ENCODE results near the gene C11orf42.

Gene C11orf42

DNA sequence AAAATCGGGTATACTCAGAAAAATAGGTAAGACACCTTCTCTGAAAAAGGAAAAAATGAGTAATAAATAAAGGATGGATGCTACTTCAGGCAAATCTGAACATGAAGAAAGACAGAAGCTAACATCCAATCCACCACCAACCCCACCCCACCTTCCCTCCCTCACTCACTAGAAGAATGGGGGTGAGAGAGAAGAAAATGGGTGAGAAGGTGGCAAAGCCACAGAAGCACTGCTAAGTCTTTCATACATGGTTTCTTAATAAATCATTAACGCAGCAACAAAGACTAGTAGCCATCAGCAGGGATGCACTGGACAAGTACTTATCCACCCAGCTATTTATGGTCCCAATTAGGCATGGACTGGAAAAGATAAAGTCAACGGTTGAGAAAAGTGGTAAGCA is 23.2 kb downstream of the C11orf42 start:
- H3K9ac ChIP-seq: no peak overlapping the region
- no peak overlapping the region for H3K27ac ChIP-seq
- H2AFZ ChIP-seq (ENCODE audit: low read depth): no peak overlapping the region
- H4K20me1 ChIP-seq (ENCODE audit: insufficient read depth): no peaks in the 10 kb centered on the region
- H3K79me2 ChIP-seq (ENCODE audit: insufficient read depth, low read depth): peaks cover 7% of the 10 kb centered on the region; the same call in 1 of the 2 replicates
- no peak overlapping the region for H3K4me3 ChIP-seq (IDR thresholded peaks at IDR 0.05; ENCODE audit: insufficient read depth, low read depth, low read length)
- TF ChIP-seq, protein P1, sequence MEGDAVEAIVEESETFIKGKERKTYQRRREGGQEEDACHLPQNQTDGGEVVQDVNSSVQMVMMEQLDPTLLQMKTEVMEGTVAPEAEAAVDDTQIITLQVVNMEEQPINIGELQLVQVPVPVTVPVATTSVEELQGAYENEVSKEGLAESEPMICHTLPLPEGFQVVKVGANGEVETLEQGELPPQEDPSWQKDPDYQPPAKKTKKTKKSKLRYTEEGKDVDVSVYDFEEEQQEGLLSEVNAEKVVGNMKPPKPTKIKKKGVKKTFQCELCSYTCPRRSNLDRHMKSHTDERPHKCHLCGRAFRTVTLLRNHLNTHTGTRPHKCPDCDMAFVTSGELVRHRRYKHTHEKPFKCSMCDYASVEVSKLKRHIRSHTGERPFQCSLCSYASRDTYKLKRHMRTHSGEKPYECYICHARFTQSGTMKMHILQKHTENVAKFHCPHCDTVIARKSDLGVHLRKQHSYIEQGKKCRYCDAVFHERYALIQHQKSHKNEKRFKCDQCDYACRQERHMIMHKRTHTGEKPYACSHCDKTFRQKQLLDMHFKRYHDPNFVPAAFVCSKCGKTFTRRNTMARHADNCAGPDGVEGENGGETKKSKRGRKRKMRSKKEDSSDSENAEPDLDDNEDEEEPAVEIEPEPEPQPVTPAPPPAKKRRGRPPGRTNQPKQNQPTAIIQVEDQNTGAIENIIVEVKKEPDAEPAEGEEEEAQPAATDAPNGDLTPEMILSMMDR (conservative IDR thresholded peaks at IDR 0.05; ENCODE audit: low read depth, low read length): no peak
- H3K27me3 ChIP-seq (ENCODE audit: insufficient read depth, low read depth): no peaks in the 10 kb centered on the region
- no peak overlapping the region for H3K4me2 ChIP-seq
- peaks cover 8% of the 10 kb centered on the region for H3K4me1 ChIP-seq (ENCODE audit: low read depth, poor library complexity, severe bottlenecking)
- H3K36me3 ChIP-seq (ENCODE audit: insufficient read depth): no peaks in the 10 kb centered on the region

DNA sequence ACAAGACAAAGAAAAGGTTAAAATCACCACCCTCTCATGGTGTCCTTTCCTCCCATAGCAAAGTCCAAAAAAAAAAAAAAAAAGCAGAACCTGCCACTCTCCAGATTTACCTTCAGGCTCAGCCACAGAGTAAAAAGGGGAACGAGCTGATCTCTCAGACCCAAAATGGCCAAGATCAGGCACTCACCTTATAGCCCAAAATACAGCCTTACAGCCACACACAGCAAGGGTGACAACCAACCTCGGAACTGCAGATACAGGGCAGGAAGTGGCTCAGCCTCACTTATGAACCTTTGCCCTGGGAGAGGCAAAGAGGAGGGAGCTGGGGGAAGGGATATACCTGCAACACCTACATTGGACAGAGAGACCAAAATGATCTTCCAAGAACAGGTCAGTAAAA is 24.6 kb downstream of the C11orf42 start:
- H3K36me3 ChIP-seq (ENCODE audit: insufficient read depth): no peaks in the 10 kb centered on the region
- no peaks in the 10 kb centered on the region for H3K27me3 ChIP-seq (ENCODE audit: insufficient read depth, low read depth)
- H3K9ac ChIP-seq: no peak overlapping the region
- peaks cover 15% of the 10 kb centered on the region; the same call in 1 of the 2 replicates for H3K79me2 ChIP-seq (ENCODE audit: insufficient read depth, low read depth)
- TF ChIP-seq, protein P1 (conservative IDR thresholded peaks at IDR 0.05; ENCODE audit: low read depth, low read length): no peak
- no peak overlapping the region for H3K4me3 ChIP-seq (IDR thresholded peaks at IDR 0.05; ENCODE audit: insufficient read depth, low read depth, low read length)
- H4K20me1 ChIP-seq (ENCODE audit: insufficient read depth): no peaks in the 10 kb centered on the region
- no peak overlapping the region for H3K27ac ChIP-seq
- H2AFZ ChIP-seq (ENCODE audit: low read depth): no peak overlapping the region
- H3K4me1 ChIP-seq (ENCODE audit: low read depth, poor library complexity, severe bottlenecking): peaks cover 10% of the 10 kb centered on the region
- H3K4me2 ChIP-seq: no peak overlapping the region

DNA sequence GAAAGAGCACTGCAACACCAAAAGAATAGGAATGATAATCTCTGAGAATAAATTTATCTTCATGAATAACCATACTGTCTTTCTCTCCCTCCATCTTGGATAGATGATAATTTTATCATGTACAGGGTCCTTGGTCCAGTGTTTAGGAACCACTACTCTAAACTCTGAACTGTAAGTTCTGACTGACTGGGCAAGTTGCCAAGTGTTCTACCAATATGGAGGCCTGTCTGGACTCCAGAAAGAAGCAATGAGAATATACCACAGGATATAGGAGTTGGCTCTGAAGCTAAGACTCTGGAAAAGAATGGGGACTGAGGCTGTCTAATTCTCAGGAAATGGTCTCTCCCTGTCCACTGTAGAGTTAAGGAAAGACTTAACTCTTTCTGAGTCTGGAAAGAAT is 27.5 kb downstream of the C11orf42 start:
- TF ChIP-seq, protein P1 (conservative IDR thresholded peaks at IDR 0.05; ENCODE audit: low read depth, low read length): no peak
- Histone ChIP-seq H3K4me2 (no peak overlapping the region; the same call in 1 of the 2 replicates), H3K27me3 (ENCODE audit: insufficient read depth, low read depth) (no peaks in the 10 kb centered on the region), H4K20me1 (ENCODE audit: insufficient read depth) (no peaks in the 10 kb centered on the region), H2AFZ (ENCODE audit: low read depth) (no peak overlapping the region), H3K79me2 (ENCODE audit: insufficient read depth, low read depth) (peaks cover 15% of the 10 kb centered on the region; the same call in 1 of the 2 replicates), H3K9ac (no peak overlapping the region), H3K27ac (no peak overlapping the region), H3K36me3 (ENCODE audit: insufficient read depth) (no peaks in the 10 kb centered on the region), H3K4me3 (IDR thresholded peaks at IDR 0.05; ENCODE audit: insufficient read depth, low read depth, low read length) (no peak overlapping the region), H3K4me1 (ENCODE audit: low read depth, poor library complexity, severe bottlenecking) (peaks cover 10% of the 10 kb centered on the region)

DNA sequence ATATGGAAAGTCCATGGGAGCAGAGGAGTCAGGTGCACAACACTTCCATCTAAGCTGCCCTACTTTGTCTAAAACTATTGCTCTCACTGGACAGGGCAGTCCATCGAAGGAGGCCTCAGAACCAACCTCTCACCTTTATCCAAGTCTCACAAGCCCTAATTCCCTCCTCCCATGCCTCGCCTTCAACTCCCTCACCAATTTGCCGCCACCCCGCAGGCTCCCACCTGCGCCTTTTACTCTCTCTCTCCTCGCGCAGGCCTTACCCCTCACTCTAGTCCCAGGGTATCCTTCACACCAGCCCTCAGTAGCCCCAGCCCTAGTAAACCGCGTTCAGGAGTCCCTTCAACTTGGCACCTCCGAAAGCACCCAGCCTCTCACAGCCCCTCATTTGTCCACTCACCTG is 28.6 kb downstream of the C11orf42 start:
- TF ChIP-seq, protein P1 (conservative IDR thresholded peaks at IDR 0.05; ENCODE audit: low read depth, low read length): no peak
- no peak overlapping the region; the same call in 1 of the 2 replicates for H3K27ac ChIP-seq
- H3K9ac ChIP-seq: peak overlapping the region; percentile 63
- peaks cover 10% of the 10 kb centered on the region for H3K4me1 ChIP-seq (ENCODE audit: low read depth, poor library complexity, severe bottlenecking)
- H3K4me3 ChIP-seq (IDR thresholded peaks at IDR 0.05; ENCODE audit: insufficient read depth, low read depth, low read length): no peak overlapping the region
- H3K27me3 ChIP-seq (ENCODE audit: insufficient read depth, low read depth): no peaks in the 10 kb centered on the region
- peak overlapping the region; percentile 61 for H3K4me2 ChIP-seq
- peak overlapping the region; percentile 82 for H2AFZ ChIP-seq (ENCODE audit: low read depth)
- H4K20me1 ChIP-seq (ENCODE audit: insufficient read depth): no peaks in the 10 kb centered on the region
- H3K79me2 ChIP-seq (ENCODE audit: insufficient read depth, low read depth): peaks cover 15% of the 10 kb centered on the region; the same call in 1 of the 2 replicates
- no peaks in the 10 kb centered on the region for H3K36me3 ChIP-seq (ENCODE audit: insufficient read depth)

Data from KMS-11 (cell line).